ENCODE measurements around the gene CXCL9.
"Not testable (repeated sequence)": the region's sequence is repeated elsewhere in the genome, so short reads cannot be mapped to it uniquely, and the experiment has no call there.

CXCL9 gene

GRCh38 chr4:76011700-76012387 is 4.5 kb upstream of the CXCL9 start:
- DNase-seq (ENCODE audit: low read depth in 2 of 2) = no peak

- no peak for DNase-seq (ENCODE audit: low read depth in 2 of 2)
Measured at GRCh38 chr4:76011018-76011670, 3.8 kb upstream of the CXCL9 start.

- no peak for DNase-seq (ENCODE audit: low read depth in 2 of 2)
Measured at GRCh38 chr4:76010576-76010975, 3.3 kb upstream of the CXCL9 start.

- no peak for DNase-seq (ENCODE audit: low read depth in 2 of 2)
Measured at GRCh38 chr4:76009311-76009710, 2.0 kb upstream of the CXCL9 start.

- DNase-seq (ENCODE audit: low read depth in 2 of 2) = no peak
Measured at GRCh38 chr4:76003620-76004019, 3.7 kb downstream of the CXCL9 start.

- DNase-seq (ENCODE audit: low read depth in 2 of 2) = no peak
Measured at GRCh38 chr4:76003035-76003434, 4.3 kb downstream of the CXCL9 start.

GRCh38 chr4:76002176-76002575 is 5.1 kb downstream of the CXCL9 start:
- DNase-seq (ENCODE audit: low read depth in 2 of 2) = no peak

GRCh38 chr4:76001700-76002099 is 5.6 kb downstream of the CXCL9 start:
- no peak for DNase-seq (ENCODE audit: low read depth in 2 of 2)

- DNase-seq (ENCODE audit: low read depth in 2 of 2) = no peak
Measured at GRCh38 chr4:76000279-76000678, 7.0 kb downstream of the CXCL9 start.

GRCh38 chr4:75998525-75999147 is 8.7 kb downstream of the CXCL9 start:
- DNase-seq (ENCODE audit: low read depth in 2 of 2) = not testable (repeated sequence)

- DNase-seq (ENCODE audit: low read depth in 2 of 2) = no peak
Measured at GRCh38 chr4:75997946-75998345, 9.4 kb downstream of the CXCL9 start.

- no peak for DNase-seq (ENCODE audit: low read depth in 2 of 2)
Measured at GRCh38 chr4:75997081-75997480, 10.2 kb downstream of the CXCL9 start.

- no peak for DNase-seq (ENCODE audit: low read depth in 2 of 2)
Measured at GRCh38 chr4:75995727-75996126, 11.6 kb downstream of the CXCL9 start.

GRCh38 chr4:75992462-75992861 is 14.8 kb downstream of the CXCL9 start:
- no peak for DNase-seq (ENCODE audit: low read depth in 2 of 2)

- DNase-seq (ENCODE audit: low read depth in 2 of 2) = no peak
Measured at GRCh38 chr4:75989846-75990528, 17.3 kb downstream of the CXCL9 start.

GRCh38 chr4:75985116-75985515 is 22.2 kb downstream of the CXCL9 start:
- no peak for DNase-seq (ENCODE audit: low read depth in 2 of 2)

GRCh38 chr4:75980576-75980975 is 26.7 kb downstream of the CXCL9 start:
- DNase-seq (ENCODE audit: low read depth in 2 of 2) = no peak

- DNase-seq (ENCODE audit: low read depth in 2 of 2) = no peak
Measured at GRCh38 chr4:75976177-75976576, 31.1 kb downstream of the CXCL9 start.

- DNase-seq (ENCODE audit: low read depth in 2 of 2) = no peak
Measured at GRCh38 chr4:75973766-75974165, 33.5 kb downstream of the CXCL9 start.

GRCh38 chr4:75968084-75968483 is 39.2 kb downstream of the CXCL9 start:
- DNase-seq (ENCODE audit: low read depth in 2 of 2) = no peak

- DNase-seq (ENCODE audit: low read depth in 2 of 2) = no peak
Measured at GRCh38 chr4:75963558-75963957, 43.8 kb downstream of the CXCL9 start.

GRCh38 chr4:75962072-75962471 is 45.2 kb downstream of the CXCL9 start:
- DNase-seq (ENCODE audit: low read depth in 2 of 2) = not testable (repeated sequence)

- not testable (repeated sequence) for DNase-seq (ENCODE audit: low read depth in 2 of 2)
Measured at GRCh38 chr4:75958546-75958945, 48.8 kb downstream of the CXCL9 start.
